H9 (cell line): ENCODE measurements around the gene NCOR1. TPM values are rescaled to one million over a fixed set of nuclear protein-coding genes. Genes with fewer than 3 reads are reported as not detected.

ENCODE experiments used
- DNase-seq: peaks from one replicate; pipeline ENCODE4 v3.0.0-alpha.2; 2017
- H2AFZ ChIP-seq: one replicate; pipeline ENCODE4 v1.6.1; 2013; ENCODE audit warnings: mild to moderate bottlenecking, low read length, control low read depth, moderate library complexity
- H2AK5ac ChIP-seq: 2 replicates; pipeline ENCODE4 v1.6.1; 2013; ENCODE audit warnings: low read length, control low read depth, mixed read lengths; ENCODE audit not compliant: insufficient read length
- H2BK120ac ChIP-seq: one replicate; pipeline ENCODE4 v1.6.1; 2013; ENCODE audit warnings: low read depth, mild to moderate bottlenecking, low read length, control low read depth, inconsistent platforms; ENCODE audit not compliant: poor library complexity, severe bottlenecking
- H2BK12ac ChIP-seq: 2 replicates; pipeline ENCODE4 v1.6.1; 2013; ENCODE audit warnings: low read length, control low read depth, mixed read lengths, low read depth; ENCODE audit not compliant: insufficient read length
- H2BK15ac ChIP-seq: 2 replicates; pipeline ENCODE4 v1.6.1; 2013; ENCODE audit warnings: low read depth, low read length, control low read depth
- H2BK20ac ChIP-seq: one replicate; pipeline ENCODE4 v1.6.1; 2013; ENCODE audit warnings: low read depth, mild to moderate bottlenecking, low read length, control low read depth, inconsistent platforms; ENCODE audit not compliant: poor library complexity, severe bottlenecking
- H2BK5ac ChIP-seq: 2 replicates; pipeline ENCODE4 v1.6.1; 2013; ENCODE audit warnings: low read length, control low read depth, mixed read lengths; ENCODE audit not compliant: insufficient read length
- H3K14ac ChIP-seq: 2 replicates; pipeline ENCODE4 v1.6.1; 2013; ENCODE audit warnings: low read length, control low read depth; ENCODE audit not compliant: insufficient read depth
- H3K18ac ChIP-seq: 2 replicates; pipeline ENCODE4 v1.6.1; 2013; ENCODE audit warnings: low read depth, mild to moderate bottlenecking, mixed read lengths, low read length, control low read depth; ENCODE audit not compliant: insufficient read length
- H3K23ac ChIP-seq: 2 replicates; pipeline ENCODE4 v1.6.1; 2013; ENCODE audit warnings: low read length, control low read depth, mixed read lengths, low read depth; ENCODE audit not compliant: insufficient read length
- H3K23me2 ChIP-seq: 2 replicates; pipeline ENCODE4 v1.6.1; 2013; ENCODE audit warnings: low read depth, mild to moderate bottlenecking, mixed read lengths, low read length, control low read depth; ENCODE audit not compliant: insufficient read length, poor library complexity, severe bottlenecking
- H3K27ac ChIP-seq: 2 replicates; pipeline ENCODE4 v1.5.1; 2013; ENCODE audit warnings: low read length, control low read depth, mixed read lengths, low read depth; ENCODE audit not compliant: insufficient read length
- H3K27me3 ChIP-seq: 2 replicates; pipeline ENCODE4 v1.6.1; 2013; ENCODE audit warnings: low read length, control low read depth, inconsistent platforms; ENCODE audit not compliant: insufficient read depth
- H3K4ac ChIP-seq: 2 replicates; pipeline ENCODE4 v1.6.1; 2013; ENCODE audit warnings: low read depth, mild to moderate bottlenecking, control low read depth, inconsistent platforms, low read length, moderate library complexity
- H3K4me1 ChIP-seq: 2 replicates; pipeline ENCODE4 v1.6.1; 2013; ENCODE audit warnings: low read length, control low read depth, inconsistent platforms; ENCODE audit not compliant: insufficient read depth
- H3K4me2 ChIP-seq: 2 replicates; pipeline ENCODE4 v1.6.1; 2013; ENCODE audit warnings: low read length, control low read depth, mixed read lengths; ENCODE audit not compliant: insufficient read length, insufficient read depth
- H3K56ac ChIP-seq: 2 replicates; pipeline ENCODE4 v1.6.1; 2013; ENCODE audit warnings: low read depth, mild to moderate bottlenecking, mixed read lengths, low read length, control low read depth; ENCODE audit not compliant: insufficient read length
- H3K79me1 ChIP-seq: 2 replicates; pipeline ENCODE4 v1.6.1; 2013; ENCODE audit warnings: low read depth, mild to moderate bottlenecking, moderate library complexity, low read length, control low read depth, inconsistent platforms; ENCODE audit not compliant: insufficient read depth, poor library complexity, severe bottlenecking
- H3K79me2 ChIP-seq: 2 replicates; pipeline ENCODE4 v1.6.1; 2013; ENCODE audit warnings: low read length, control low read depth, inconsistent platforms; ENCODE audit not compliant: insufficient read depth
- H3K9ac ChIP-seq: 2 replicates; pipeline ENCODE4 v1.6.1; 2013; ENCODE audit warnings: low read length, control low read depth, mixed read lengths; ENCODE audit not compliant: insufficient read length; ENCODE audit errors: extremely low read depth
- H3K9me3 ChIP-seq: one replicate; pipeline ENCODE4 v1.6.1; 2013; ENCODE audit warnings: low read depth, low read length, inconsistent platforms; ENCODE audit not compliant: control insufficient read depth
- H3T11ph ChIP-seq: one replicate; pipeline ENCODE4 v1.6.1; 2013; ENCODE audit warnings: mild to moderate bottlenecking, low read length, control low read depth, inconsistent platforms
- H4K20me1 ChIP-seq: one replicate; pipeline ENCODE4 v1.6.1; 2013; ENCODE audit not compliant: control insufficient read depth, insufficient read length, insufficient read depth
- H4K5ac ChIP-seq: 2 replicates; pipeline ENCODE4 v1.6.1; 2013; ENCODE audit warnings: low read depth, mild to moderate bottlenecking, mixed read lengths, low read length, control low read depth; ENCODE audit not compliant: insufficient read length
- H4K8ac ChIP-seq: replicated peaks from 2 replicates; pipeline ENCODE4 v1.6.1; 2013; ENCODE audit warnings: low read length, control low read depth, mixed read lengths, low read depth; ENCODE audit not compliant: insufficient read length
- H4K91ac ChIP-seq: 2 replicates; pipeline ENCODE4 v1.6.1; 2013; ENCODE audit warnings: low read depth, mild to moderate bottlenecking, moderate library complexity, mixed read lengths, low read length, control low read depth; ENCODE audit not compliant: insufficient read length
- H3K27ac Mint-ChIP-seq, 3 experiments: 2 replicates in 2 of 3; 3 replicates in 1 of 3; pipeline ENCODE4 v1.8.0; 2020 to 2021; ENCODE audit warnings: mixed read lengths in 3 of 3, mild to moderate bottlenecking in 1 of 3, moderate library complexity in 1 of 3
- H3K27me3 Mint-ChIP-seq: 2 replicates; pipeline ENCODE4 v1.8.0; 2021; ENCODE audit warnings: low read depth, mild to moderate bottlenecking, moderate library complexity, mixed read lengths
- H3K36me3 Mint-ChIP-seq, 3 experiments: 2 replicates in 2 of 3; 3 replicates in 1 of 3; pipeline ENCODE4 v1.8.0; 2020 to 2021; ENCODE audit warnings: low read depth in 3 of 3, mixed read lengths in 3 of 3; ENCODE audit not compliant: insufficient read depth in 1 of 3
- H3K4me1 Mint-ChIP-seq, 2 experiments: 2 replicates each; pipeline ENCODE4 v1.8.0; 2020; ENCODE audit warnings: mixed read lengths in 2 of 2
- H3K4me3 Mint-ChIP-seq, 2 experiments: 2 replicates in 1 of 2; 3 replicates in 1 of 2; pipeline ENCODE4 v1.8.0; 2020 to 2021; ENCODE audit warnings: mild to moderate bottlenecking in 2 of 2, mixed read lengths in 2 of 2, moderate library complexity in 1 of 2
- H3K9me3 Mint-ChIP-seq, 2 experiments: 2 replicates in 1 of 2; 3 replicates in 1 of 2; pipeline ENCODE4 v1.8.0; 2020; ENCODE audit warnings: mild to moderate bottlenecking in 2 of 2, mixed read lengths in 2 of 2, moderate library complexity in 1 of 2
- WGBS: extraction: QIAGEN DNeasy Blood & Tissue Kit; methylation state at CpG from one replicate; pipeline ENCODE4 v1.1.7; 2013; ENCODE audit warnings: missing lambda C conversion rate, low lambda C conversion rate, mixed read lengths; ENCODE audit not compliant: insufficient read length; ENCODE audit errors: extremely low coverage; 5-methylcytosine and 5-hydroxymethylcytosine counted together
- total RNA-seq: library from RNA; stranded (reverse); gene quantifications from 2 replicates; pipeline ENCODE4 v1.2.1, GENCODE V29; 2021
- TF ChIP-seq, protein P1 (sequence below): fragments of 200-600 bp; sonication (generic); conservative IDR thresholded peaks from 3 replicates; pipeline ENCODE4 v1.8.0; 2021; ENCODE audit warnings: antibody characterized with exemption, mild to moderate bottlenecking

NCOR1 gene
- total RNA-seq, 1 experiment from 2014 or later = 119 TPM

DNA sequence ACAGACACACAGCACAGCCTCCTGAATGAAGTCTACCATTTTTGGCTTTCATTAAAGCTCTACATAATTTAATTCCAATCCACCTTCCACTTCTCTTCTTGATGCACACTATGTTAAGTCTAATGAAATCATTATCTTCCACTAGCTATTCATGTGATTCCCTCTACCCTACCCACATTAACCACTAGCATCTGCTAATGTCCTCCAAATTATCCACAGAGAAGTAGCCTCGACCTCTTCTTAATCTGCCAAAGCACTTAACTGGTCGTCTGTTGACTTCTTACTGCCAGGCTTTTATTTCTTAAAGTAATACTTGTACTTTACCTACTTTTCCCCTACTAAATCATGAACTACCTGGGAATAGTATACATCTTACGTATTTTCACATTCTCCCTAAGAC lies 91.8 kb downstream of the NCOR1 start:
- Histone ChIP-seq H3K4me1 (no peaks in the 10 kb centered on the region), H3K23me2 (no peaks in the 10 kb centered on the region), H3K27ac (no peak overlapping the region), H3K9ac (no peak overlapping the region), H3K14ac (no peak overlapping the region), H3K9me3 (no peaks in the 10 kb centered on the region), H4K91ac (no peak overlapping the region), H3K18ac (no peak overlapping the region), H2BK5ac (no peak overlapping the region), H3K27me3 (no peaks in the 10 kb centered on the region), H2BK15ac (no peak overlapping the region), H4K20me1 (no peaks in the 10 kb centered on the region), H3T11ph (no peak overlapping the region), H3K23ac (no peak overlapping the region), H4K8ac (no peak overlapping the region), H4K5ac (no peak overlapping the region), H3K4ac (no peak overlapping the region), H3K79me2 (no peaks in the 10 kb centered on the region; the same call in 1 of the 2 replicates), H2BK12ac (no peak overlapping the region), H2BK120ac (no peak overlapping the region), H2BK20ac (no peak overlapping the region), H3K4me2 (no peak overlapping the region), H2AFZ (no peak overlapping the region), H2AK5ac (no peak overlapping the region), H3K79me1 (no peaks in the 10 kb centered on the region), H3K56ac (no peak overlapping the region)
- WGBS = no CpG with 5 or more reads among the region's 3 CpGs
- peaks cover 25 to 46% (median 42%) of the 10 kb centered on the region in 3 experiments for H3K36me3 Mint-ChIP-seq
- H3K27ac Mint-ChIP-seq = 0 out of 7 replicates have a peak overlapping the region, but pooled peaks of 1 of the 3 experiments have one; percentile 3
- DNase-seq = no peak
- H3K27me3 Mint-ChIP-seq = no peaks in the 10 kb centered on the region
- TF ChIP-seq, protein P1, sequence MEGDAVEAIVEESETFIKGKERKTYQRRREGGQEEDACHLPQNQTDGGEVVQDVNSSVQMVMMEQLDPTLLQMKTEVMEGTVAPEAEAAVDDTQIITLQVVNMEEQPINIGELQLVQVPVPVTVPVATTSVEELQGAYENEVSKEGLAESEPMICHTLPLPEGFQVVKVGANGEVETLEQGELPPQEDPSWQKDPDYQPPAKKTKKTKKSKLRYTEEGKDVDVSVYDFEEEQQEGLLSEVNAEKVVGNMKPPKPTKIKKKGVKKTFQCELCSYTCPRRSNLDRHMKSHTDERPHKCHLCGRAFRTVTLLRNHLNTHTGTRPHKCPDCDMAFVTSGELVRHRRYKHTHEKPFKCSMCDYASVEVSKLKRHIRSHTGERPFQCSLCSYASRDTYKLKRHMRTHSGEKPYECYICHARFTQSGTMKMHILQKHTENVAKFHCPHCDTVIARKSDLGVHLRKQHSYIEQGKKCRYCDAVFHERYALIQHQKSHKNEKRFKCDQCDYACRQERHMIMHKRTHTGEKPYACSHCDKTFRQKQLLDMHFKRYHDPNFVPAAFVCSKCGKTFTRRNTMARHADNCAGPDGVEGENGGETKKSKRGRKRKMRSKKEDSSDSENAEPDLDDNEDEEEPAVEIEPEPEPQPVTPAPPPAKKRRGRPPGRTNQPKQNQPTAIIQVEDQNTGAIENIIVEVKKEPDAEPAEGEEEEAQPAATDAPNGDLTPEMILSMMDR = no peak
- H3K9me3 Mint-ChIP-seq = no peaks in the 10 kb centered on the region; a peak in 2 of 5 replicates
- no peaks in the 10 kb centered on the region for H3K4me1 Mint-ChIP-seq
- H3K4me3 Mint-ChIP-seq = no peak overlapping the region
